Measurements from ENCODE around the gene GGT5. TPM values are rescaled to one million over a fixed set of nuclear protein-coding genes. Genes with fewer than 3 reads are reported as not detected.
A peak's percentile ranks its signal among the peaks of the same experiment; 100 is the strongest.

Gene GGT5
- total RNA-seq, 2 donors from 2014 or later: 24.9 to 41.2 TPM

- ATAC-seq (no peak), DNase-seq (no peak)
- no peak overlapping the region for H3K4me3 ChIP-seq
- H3K27ac ChIP-seq: no peak overlapping the region
- no peaks in the 10 kb centered on the region for H3K9me3 ChIP-seq
- TF ChIP-seq CTCF (IDR thresholded peaks at IDR 0.05): no peak
- TF ChIP-seq POLR2A (IDR thresholded peaks at IDR 0.05): no peak
- peaks cover 0 to 12% of the 10 kb centered on the region in 2 donors for H3K36me3 ChIP-seq (replicated peaks in 1 of 2; ENCODE audit: insufficient read depth in 1 of 2, low read depth in 2 of 2)
- intact Hi-C loops (cut with DNase I): no loop called here
- 92 to 98% methylated on average over 8 to 10 of the region's 10 CpGs for WGBS, 2 donors
- no peaks in the 10 kb centered on the region for H3K27me3 ChIP-seq
- peaks cover 3% of the 10 kb centered on the region for H3K4me1 ChIP-seq
These were observed 68.3 kb downstream of the GGT5 start for GRCh38 chr22:24176630-24177029.

- H3K36me3 ChIP-seq (replicated peaks in 1 of 2; ENCODE audit: insufficient read depth in 1 of 2, low read depth in 2 of 2): peaks cover 0 to 12% of the 10 kb centered on the region in 2 donors
- no peak for TF ChIP-seq POLR2A (IDR thresholded peaks at IDR 0.05)
- no peak for TF ChIP-seq CTCF (IDR thresholded peaks at IDR 0.05)
- H3K27ac ChIP-seq: no peak overlapping the region
- 94 to 100% methylated on average over 1 to 6 of the region's 11 CpGs for WGBS, 2 donors
- intact Hi-C loops (cut with DNase I): no loop called here
- DNase-seq (no peak), ATAC-seq (no peak)
- no peaks in the 10 kb centered on the region for H3K9me3 ChIP-seq
- no peaks in the 10 kb centered on the region for H3K4me1 ChIP-seq
- H3K4me3 ChIP-seq: no peak overlapping the region
- H3K27me3 ChIP-seq: no peaks in the 10 kb centered on the region
These were observed 68.8 kb downstream of the GGT5 start for GRCh38 chr22:24176040-24176439.

GRCh38 chr22:24175160-24175808 lies 69.6 kb downstream of the GGT5 start:
- H3K27ac ChIP-seq: no peak overlapping the region
- no peaks in the 10 kb centered on the region for H3K27me3 ChIP-seq
- peak; percentile 75 to 83 (median 78) for DNase-seq
- TF ChIP-seq POLR2A (IDR thresholded peaks at IDR 0.05): no peak
- TF ChIP-seq CTCF (IDR thresholded peaks at IDR 0.05): peak; percentile 59 to 80 (median 73)
- no peak overlapping the region for H3K4me3 ChIP-seq
- peak; percentile 69 for ATAC-seq
- peaks cover 0 to 12% of the 10 kb centered on the region in 2 donors for H3K36me3 ChIP-seq (replicated peaks in 1 of 2; ENCODE audit: insufficient read depth in 1 of 2, low read depth in 2 of 2)
- H3K4me1 ChIP-seq: no peaks in the 10 kb centered on the region
- intact Hi-C loops (cut with DNase I): no loop called here
- H3K9me3 ChIP-seq: no peaks in the 10 kb centered on the region
- 33 to 63% methylated on average over 5 to 11 of the region's 11 CpGs for WGBS, 2 donors

GRCh38 chr22:24171822-24172221 lies 73.1 kb downstream of the GGT5 start:
- no peak for DNase-seq
- Histone ChIP-seq H3K27ac (no peak overlapping the region), H3K36me3 (replicated peaks in 1 of 2; ENCODE audit: insufficient read depth in 1 of 2, low read depth in 2 of 2) (peaks cover 0 to 29% of the 10 kb centered on the region in 2 donors), H3K9me3 (no peaks in the 10 kb centered on the region), H3K27me3 (no peaks in the 10 kb centered on the region), H3K4me1 (no peaks in the 10 kb centered on the region), H3K4me3 (no peak overlapping the region)
- 93 to 100% methylated on average over 7 to 12 of the region's 12 CpGs for WGBS, 2 donors
- TF ChIP-seq CTCF (IDR thresholded peaks at IDR 0.05): no peak
- ATAC-seq: no peak
- intact Hi-C loops (cut with DNase I): no loop called here

GRCh38 chr22:24170632-24171031 lies 74.2 kb downstream of the GGT5 start:
- Histone ChIP-seq H3K27me3 (no peaks in the 10 kb centered on the region), H3K9me3 (no peaks in the 10 kb centered on the region), H3K27ac (no peak overlapping the region), H3K4me3 (no peak overlapping the region), H3K36me3 (replicated peaks in 1 of 2; ENCODE audit: insufficient read depth in 1 of 2, low read depth in 2 of 2) (peaks cover 0 to 36% of the 10 kb centered on the region in 2 donors), H3K4me1 (no peaks in the 10 kb centered on the region)
- DNase-seq (no peak), ATAC-seq (no peak)
- TF ChIP-seq POLR2A (IDR thresholded peaks at IDR 0.05) (no peak), CTCF (IDR thresholded peaks at IDR 0.05) (no peak)
- intact Hi-C loops (cut with DNase I): no loop called here
- WGBS, 2 donors: 74% methylated on average over 5 of the region's 5 CpGs; no CpG with 5 or more reads in 1 of the 2 donors

All from body of pancreas (tissue), 4 donors.